ENCODE results near the gene SLC4A7.

GRCh38 chr3:27387625-27388024, 96.6 kb downstream of the SLC4A7 start:
- TF ChIP-seq CTCF (IDR thresholded peaks at IDR 0.05; ENCODE audit: low read depth, low read length, poor library complexity, severe bottlenecking), result no peak
- TF ChIP-seq EZH2phosphoT487 (IDR thresholded peaks at IDR 0.05; ENCODE audit: borderline replicate concordance, low read length), result no peak

Data from DOHH2 (cell line).